PC-3 (cell line): Measurements from ENCODE around the gene NPPB. TPM values are rescaled to one million over a fixed set of nuclear protein-coding genes. Genes with fewer than 3 reads are reported as not detected.

ENCODE experiments used
- ATAC-seq: fragments of 200-7000 bp; cut with Tn5 transposase; 2 replicates; pipeline ENCODE4 v1.9.1; 2020; ENCODE audit warnings: mild to moderate bottlenecking, moderate library complexity
- BruUV-seq: library from RNA; stranded (reverse); fragments of 400-500 nt; replicated peaks from 2 replicates; lab custom pipeline; 2021; lab: Mats Ljungman, UMichigan
- CTCF ChIA-PET: fragments of 300-600 bp; sonication (Branson Sonifier 250); formaldehyde crosslinking; loops from one replicate; lab custom pipeline; 2022; ENCODE audit warnings: antibody characterized with exemption; lab: Charles Lee
- POLR2A ChIA-PET: fragments of 300-600 bp; sonication (Branson Sonifier 250); formaldehyde crosslinking; loops from one replicate; lab custom pipeline; 2022; ENCODE audit warnings: antibody characterized with exemption; ENCODE audit not compliant: unreplicated experiment; lab: Charles Lee
- DNase-seq: peaks from one replicate; pipeline ENCODE4 v3.0.0-alpha.2; 2015
- H2AFZ ChIP-seq: fragments of 300-600 bp; sonication (generic); 2 replicates; pipeline ENCODE4 v1.6.0; 2016; ENCODE audit warnings: antibody characterized with exemption, low read length
- H3F3A ChIP-seq: fragments of 300-600 bp; sonication (generic); one replicate; pipeline ENCODE4 v1.6.0; 2017; ENCODE audit warnings: antibody characterized with exemption, low read length, control low read depth, mild to moderate bottlenecking; ENCODE audit not compliant: unreplicated experiment
- H3K27ac ChIP-seq: fragments of 300-600 bp; sonication (generic); 2 replicates; pipeline ENCODE4 v1.5.1; 2016; ENCODE audit warnings: mild to moderate bottlenecking, low read length
- H3K27me3 ChIP-seq: fragments of 300-600 bp; sonication (generic); 2 replicates; pipeline ENCODE4 v1.6.1; 2016; ENCODE audit warnings: low read length, mixed read lengths
- H3K36me3 ChIP-seq: fragments of 300-600 bp; sonication (generic); 2 replicates; pipeline ENCODE4 v1.6.1; 2016; ENCODE audit warnings: low read depth, mixed run types, low read length, mixed read lengths
- H3K4me1 ChIP-seq: fragments of 300-600 bp; sonication (generic); 2 replicates; pipeline ENCODE4 v1.5.1; 2016; ENCODE audit warnings: low read length; ENCODE audit not compliant: insufficient read depth
- H3K4me2 ChIP-seq: fragments of 300-600 bp; sonication (generic); 2 replicates; pipeline ENCODE4 v1.6.0; 2016; ENCODE audit warnings: low read length
- H3K4me3 ChIP-seq: fragments of 300-600 bp; sonication (generic); 2 replicates; pipeline ENCODE4 v1.5.1; 2016; ENCODE audit warnings: mild to moderate bottlenecking, low read length, mixed read lengths
- H3K79me2 ChIP-seq: fragments of 300-600 bp; sonication (generic); 2 replicates; pipeline ENCODE4 v1.6.1; 2017; ENCODE audit warnings: low read length, mixed read lengths
- H3K9ac ChIP-seq: fragments of 300-600 bp; sonication (generic); 2 replicates; pipeline ENCODE4 v1.6.0; 2016; ENCODE audit warnings: mild to moderate bottlenecking, low read length
- H3K9me2 ChIP-seq: fragments of 300-600 bp; sonication (generic); replicated peaks from 2 replicates; pipeline ENCODE4 v1.6.1; 2016; ENCODE audit warnings: mixed run types, low read length, mixed read lengths
- H3K9me3 ChIP-seq: fragments of 300-600 bp; sonication (generic); 2 replicates; pipeline ENCODE4 v1.6.1; 2016; ENCODE audit warnings: low read length, mixed read lengths
- H4K20me1 ChIP-seq: fragments of 300-600 bp; sonication (generic); 2 replicates; pipeline ENCODE4 v1.6.1; 2016; ENCODE audit warnings: low read length, mixed read lengths
- EZH2 ChIP-seq: fragments of 300-600 bp; sonication (generic); IDR thresholded peaks from one replicate; pipeline ENCODE4 v1.6.1; 2017; ENCODE audit warnings: antibody characterized with exemption, mild to moderate bottlenecking, low read length; ENCODE audit not compliant: unreplicated experiment
- EZH2phosphoT487 ChIP-seq: fragments of 300-600 bp; sonication (generic); IDR thresholded peaks from 2 replicates; pipeline ENCODE4 v1.6.1; 2018; ENCODE audit warnings: mild to moderate bottlenecking, antibody characterized with exemption, low read length, borderline replicate concordance
- intact Hi-C: fragments of 100-400 bp; cut with micrococcal nuclease; formaldehyde crosslinking; loops from 2 replicates; pipeline ENCODE4 v1.9.0; 2023
- total RNA-seq: library from RNA; depleted of rRNA; stranded (reverse); fragments of >200 nt; gene quantifications from 2 replicates; pipeline ENCODE4 v1.2.3, GENCODE V29; 2014; rRNA removed
- TF ChIP-seq, protein P1 (sequence below): fragments of 300-600 bp; sonication (generic); conservative IDR thresholded peaks from 2 replicates; pipeline ENCODE4 v1.5.1; 2017; ENCODE audit warnings: antibody characterized with exemption, low read depth, mild to moderate bottlenecking, low read length

Gene NPPB
- total RNA-seq, 1 experiment from 2014 or later: not detected

DNA sequence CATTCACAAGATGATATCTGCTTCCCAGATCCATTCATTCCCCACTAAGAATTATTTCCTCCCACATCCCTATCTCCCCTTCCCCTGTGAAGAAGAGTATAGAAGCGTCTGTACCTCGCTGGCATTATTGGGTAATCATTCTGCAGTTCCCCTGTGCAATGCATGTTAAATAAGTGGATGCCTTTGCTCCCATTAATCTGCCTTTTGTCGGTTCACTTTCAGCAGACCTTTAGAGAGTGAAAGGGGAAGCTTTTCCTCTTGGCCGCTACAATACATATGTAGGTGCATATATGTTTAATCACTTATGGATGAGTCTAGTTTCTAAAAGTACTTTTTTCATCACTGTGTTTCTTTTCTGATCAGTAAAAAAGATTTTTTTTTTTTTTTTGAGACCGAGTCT is 45.7 kb downstream of the NPPB start:
- TF ChIP-seq EZH2phosphoT487 (no peak), EZH2 (no peak)
- TF ChIP-seq, protein P1, sequence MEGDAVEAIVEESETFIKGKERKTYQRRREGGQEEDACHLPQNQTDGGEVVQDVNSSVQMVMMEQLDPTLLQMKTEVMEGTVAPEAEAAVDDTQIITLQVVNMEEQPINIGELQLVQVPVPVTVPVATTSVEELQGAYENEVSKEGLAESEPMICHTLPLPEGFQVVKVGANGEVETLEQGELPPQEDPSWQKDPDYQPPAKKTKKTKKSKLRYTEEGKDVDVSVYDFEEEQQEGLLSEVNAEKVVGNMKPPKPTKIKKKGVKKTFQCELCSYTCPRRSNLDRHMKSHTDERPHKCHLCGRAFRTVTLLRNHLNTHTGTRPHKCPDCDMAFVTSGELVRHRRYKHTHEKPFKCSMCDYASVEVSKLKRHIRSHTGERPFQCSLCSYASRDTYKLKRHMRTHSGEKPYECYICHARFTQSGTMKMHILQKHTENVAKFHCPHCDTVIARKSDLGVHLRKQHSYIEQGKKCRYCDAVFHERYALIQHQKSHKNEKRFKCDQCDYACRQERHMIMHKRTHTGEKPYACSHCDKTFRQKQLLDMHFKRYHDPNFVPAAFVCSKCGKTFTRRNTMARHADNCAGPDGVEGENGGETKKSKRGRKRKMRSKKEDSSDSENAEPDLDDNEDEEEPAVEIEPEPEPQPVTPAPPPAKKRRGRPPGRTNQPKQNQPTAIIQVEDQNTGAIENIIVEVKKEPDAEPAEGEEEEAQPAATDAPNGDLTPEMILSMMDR: no peak
- Histone ChIP-seq H3K4me2 (no peak overlapping the region), H3K9me2 (no peaks in the 10 kb centered on the region), H3K4me1 (peaks cover 5% of the 10 kb centered on the region; the same call in 1 of the 2 replicates), H4K20me1 (no peaks in the 10 kb centered on the region), H3K4me3 (no peak overlapping the region), H3K27ac (no peak overlapping the region), H3F3A (no peaks in the 10 kb centered on the region), H3K79me2 (peaks cover 6% of the 10 kb centered on the region; the same call in 1 of the 2 replicates), H3K36me3 (peaks cover 14% of the 10 kb centered on the region; the same call in 1 of the 2 replicates), H3K9ac (no peak overlapping the region), H3K9me3 (no peaks in the 10 kb centered on the region), H3K27me3 (no peaks in the 10 kb centered on the region), H2AFZ (no peak overlapping the region)
- no TSS peak for BruUV-seq
- CTCF ChIA-PET: no interaction called here
- ATAC-seq (no peak), DNase-seq (no peak)
- intact Hi-C loops: no loop called here
- POLR2A ChIA-PET: no interaction called here

Other genes starting within 250 kb of the NPPB start
- gene FBXO2, start 204.5 kb downstream of the NPPB start, total RNA-seq: 13.4 and 15.3 TPM in 2 replicates
- gene FBXO44, start 204.1 kb downstream of the NPPB start, total RNA-seq: 19.2 and 23.5 TPM in 2 replicates
- 23.5 and 24.6 TPM in 2 replicates for gene FBXO6, start 194.7 kb downstream of the NPPB start, total RNA-seq
- 127 and 139 TPM in 2 replicates for gene MAD2L2, start 177.8 kb downstream of the NPPB start, total RNA-seq
- gene DRAXIN, start 167.2 kb downstream of the NPPB start, total RNA-seq: 0.07 TPM in 1 of 2 replicates, not detected in the other
- 73.5 and 76.7 TPM in 2 replicates for gene AGTRAP, start 122.8 kb downstream of the NPPB start, total RNA-seq
- not detected in 2 replicates for gene C1orf167, start 96.8 kb downstream of the NPPB start, total RNA-seq
- 13.2 and 24.8 TPM in 2 replicates for gene MTHFR, start 53.0 kb downstream of the NPPB start, total RNA-seq
- gene CLCN6, start 52.8 kb downstream of the NPPB start, total RNA-seq: 6.1 and 12.9 TPM in 2 replicates
- not detected in 2 replicates for gene NPPA, start 11.2 kb downstream of the NPPB start, total RNA-seq
- 78.1 and 89.2 TPM in 2 replicates for gene KIAA2013, start 67.5 kb upstream of the NPPB start, total RNA-seq
- 179 and 216 TPM in 2 replicates for gene PLOD1, start 75.8 kb upstream of the NPPB start, total RNA-seq
- 97.8 and 101 TPM in 2 replicates for gene MFN2, start 121.5 kb upstream of the NPPB start, total RNA-seq
- gene MIIP, start 160.6 kb upstream of the NPPB start, total RNA-seq: 53.5 and 74.9 TPM in 2 replicates
- 0.12 TPM in 1 of 2 replicates, not detected in the other for gene TNFRSF8, start 204.4 kb upstream of the NPPB start, total RNA-seq